Prostate gland (tissue), 2 donors: ENCODE data around the gene PIWIL1. TPM values are rescaled to one million over a fixed set of nuclear protein-coding genes. Genes with fewer than 3 reads are reported as not detected.

Experiments
- DNase-seq: peaks from one replicate; pipeline ENCODE4 v3.0.0-alpha.2; 2019; ENCODE audit warnings: low spot score
- H3K27ac ChIP-seq, 2 donors: fragments of 200-600 bp; sonication (generic); 2 replicates each; pipeline ENCODE4 v1.5.1; 2017 to 2019
- H3K27me3 ChIP-seq: fragments of 200-600 bp; sonication (generic); replicated peaks from 2 replicates; pipeline ENCODE4 v1.5.1; 2019; ENCODE audit not compliant: insufficient read depth
- H3K36me3 ChIP-seq, 2 donors: fragments of 200-600 bp; sonication (generic); 1 replicate in 1 of 2; 2 replicates in 1 of 2; pipeline versions ENCODE4 v1.5.1 to v1.8.1; 2017 to 2019
- H3K4me1 ChIP-seq: fragments of 200-600 bp; sonication (generic); replicated peaks from 2 replicates; pipeline ENCODE4 v1.5.1; 2019
- H3K4me3 ChIP-seq, 2 donors: fragments of 200-600 bp; sonication (generic); 2 replicates each; pipeline ENCODE4 v1.5.1; 2017 to 2019
- H3K9me3 ChIP-seq: fragments of 200-600 bp; sonication (generic); 2 replicates; pipeline ENCODE4 v1.5.1; 2017
- CTCF ChIP-seq, 4 experiments: fragments of 200-600 bp in 2 of 4; fragments of 450-650 bp in 2 of 4; sonication (generic) in 2 of 4; IDR thresholded peaks; 1 replicate in 3 of 4; 2 replicates in 1 of 4; pipeline ENCODE4 v1.5.1; 2016 to 2019; ENCODE audit warnings: antibody characterized with exemption in 4 of 4, mild to moderate bottlenecking in 2 of 4, moderate library complexity in 2 of 4
- POLR2A ChIP-seq: fragments of 450-650 bp; IDR thresholded peaks from one replicate; pipeline ENCODE4 v1.6.1; 2016; ENCODE audit warnings: antibody characterized with exemption, mild to moderate bottlenecking
- POLR2AphosphoS5 ChIP-seq: sonication (generic); formaldehyde crosslinking; IDR thresholded peaks from one replicate; pipeline ENCODE4 v1.6.1; 2017; ENCODE audit warnings: antibody characterized with exemption
- WGBS: methylation state at CpG from one replicate; pipeline ENCODE4 v1.1.5; 2018; 5-methylcytosine and 5-hydroxymethylcytosine counted together
- intact Hi-C: fragments of 100-400 bp; cut with DNase I; formaldehyde crosslinking; loops from one replicate; pipeline ENCODE4 v1.14.2; 2022
- total RNA-seq, 2 donors: library from RNA; depleted of rRNA; stranded (reverse); fragments of >200 nt; gene quantifications; one replicate each; pipeline ENCODE4 v1.1.0, GENCODE V29; 2016

PIWIL1 gene
- total RNA-seq, 2 donors from 2014 or later, result 16.2 TPM; not detected in 1

- H3K36me3 ChIP-seq, result no peaks in the 10 kb centered on the region
- DNase-seq, result no peak
- TF ChIP-seq POLR2A (no peak), CTCF (IDR thresholded peaks at IDR 0.05) (no peak), POLR2AphosphoS5 (no peak)
- intact Hi-C loops, result no loop called here
- H3K4me3 ChIP-seq, result no peak overlapping the region
- WGBS, result 23% methylated on average over 8 of the region's 8 CpGs
- no peak overlapping the region for H3K27ac ChIP-seq
- H3K4me1 ChIP-seq, result no peaks in the 10 kb centered on the region
- no peaks in the 10 kb centered on the region for H3K27me3 ChIP-seq
- no peaks in the 10 kb centered on the region for H3K9me3 ChIP-seq
These were observed 19.6 kb downstream of the PIWIL1 start for GRCh38 chr12:130357241-130357640.

GRCh38 chr12:130357729-130358330 is 20.1 kb downstream of the PIWIL1 start:
- H3K27ac ChIP-seq, result no peak overlapping the region
- no peak overlapping the region for H3K4me3 ChIP-seq
- no peaks in the 10 kb centered on the region for H3K36me3 ChIP-seq
- DNase-seq, result no peak
- intact Hi-C loops, result no loop called here
- no peaks in the 10 kb centered on the region for H3K9me3 ChIP-seq
- H3K27me3 ChIP-seq, result no peaks in the 10 kb centered on the region
- 55% methylated on average over 14 of the region's 14 CpGs for WGBS
- no peaks in the 10 kb centered on the region for H3K4me1 ChIP-seq
- no peak for TF ChIP-seq POLR2AphosphoS5
- TF ChIP-seq POLR2A, result no peak
- no peak for TF ChIP-seq CTCF (IDR thresholded peaks at IDR 0.05)

- H3K9me3 ChIP-seq, result no peaks in the 10 kb centered on the region
- H3K4me1 ChIP-seq, result no peaks in the 10 kb centered on the region
- no peaks in the 10 kb centered on the region for H3K27me3 ChIP-seq
- WGBS, result 74% methylated on average over 5 of the region's 5 CpGs
- no peak overlapping the region for H3K27ac ChIP-seq
- H3K4me3 ChIP-seq, result no peak overlapping the region
- H3K36me3 ChIP-seq, result no peaks in the 10 kb centered on the region
- no peak for DNase-seq
- no peak for TF ChIP-seq POLR2AphosphoS5
- TF ChIP-seq CTCF (IDR thresholded peaks at IDR 0.05), result no peak
- TF ChIP-seq POLR2A, result no peak
- intact Hi-C loops, result no loop called here
These were observed 24.4 kb downstream of the PIWIL1 start for GRCh38 chr12:130362060-130362459.

GRCh38 chr12:130364578-130364977 is 26.9 kb downstream of the PIWIL1 start:
- H3K27ac ChIP-seq, result no peak overlapping the region
- no peak for DNase-seq
- H3K9me3 ChIP-seq, result no peaks in the 10 kb centered on the region
- no peaks in the 10 kb centered on the region for H3K27me3 ChIP-seq
- 72% methylated on average over 2 of the region's 2 CpGs for WGBS
- TF ChIP-seq POLR2A, result no peak
- no peak for TF ChIP-seq CTCF (IDR thresholded peaks at IDR 0.05)
- no peak for TF ChIP-seq POLR2AphosphoS5
- H3K4me1 ChIP-seq, result no peaks in the 10 kb centered on the region
- intact Hi-C loops, result no loop called here
- H3K36me3 ChIP-seq, result no peaks in the 10 kb centered on the region
- H3K4me3 ChIP-seq, result no peak overlapping the region

GRCh38 chr12:130366159-130366558 is 28.5 kb downstream of the PIWIL1 start:
- Histone ChIP-seq H3K27ac (no peak overlapping the region), H3K36me3 (no peaks in the 10 kb centered on the region), H3K27me3 (no peaks in the 10 kb centered on the region), H3K9me3 (no peaks in the 10 kb centered on the region), H3K4me1 (no peaks in the 10 kb centered on the region), H3K4me3 (no peak overlapping the region)
- 83% methylated on average over 7 of the region's 7 CpGs for WGBS
- TF ChIP-seq POLR2A (no peak), POLR2AphosphoS5 (no peak), CTCF (IDR thresholded peaks at IDR 0.05) (no peak)
- intact Hi-C loops, result no loop called here
- no peak for DNase-seq
